Islet precursor cell (in vitro differentiated cells): Measurements from ENCODE around the gene KNL1.
"Not testable (repeated sequence)": the region's sequence is repeated elsewhere in the genome, so short reads cannot be mapped to it uniquely, and the experiment has no call there.

Experiments
- DNase-seq: peaks from one replicate; pipeline ENCODE4 v3.0.0-alpha.2; 2018

The KNL1 gene

DNA sequence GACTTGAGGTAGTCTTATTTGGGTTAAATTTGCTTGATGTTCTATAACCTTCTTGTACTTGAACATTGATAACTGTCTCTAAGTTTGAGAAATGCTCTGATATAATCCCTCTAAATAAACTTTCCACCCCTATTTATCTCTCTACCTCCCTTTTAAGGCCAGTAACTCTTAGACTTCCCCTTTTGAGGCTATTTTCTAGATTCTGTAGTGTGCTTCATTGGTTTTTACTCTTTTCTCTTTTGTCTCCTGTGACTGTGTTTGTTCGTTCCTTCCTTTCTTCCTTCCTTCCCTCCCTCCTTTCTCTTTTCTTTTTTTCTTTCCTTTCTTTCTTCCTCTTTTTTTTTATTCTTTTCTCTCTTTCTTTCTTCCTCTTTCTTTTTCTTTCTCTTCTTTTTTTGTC is 86.9 kb downstream of the KNL1 start:
- DNase-seq = not testable (repeated sequence)

DNA sequence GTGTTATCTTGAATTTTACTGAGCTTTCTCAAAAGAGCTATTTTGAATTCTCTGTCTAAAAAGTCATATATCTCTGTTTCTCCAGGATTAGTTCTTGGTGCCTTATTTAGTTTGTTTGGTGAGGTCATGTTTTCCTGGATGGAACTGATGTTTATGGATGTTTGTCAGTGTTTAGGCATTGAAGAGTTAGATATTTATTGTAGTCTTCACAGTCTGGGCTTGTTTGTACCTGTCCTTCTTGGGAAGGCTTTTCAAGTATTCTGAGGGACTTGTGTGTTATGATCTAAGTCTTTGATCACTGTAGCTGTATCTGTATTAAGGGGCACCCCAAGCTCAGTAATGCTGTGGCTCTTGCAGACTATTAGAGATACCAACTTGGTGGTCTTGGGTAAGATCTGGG is 90.3 kb downstream of the KNL1 start:
- no peak for DNase-seq

DNA sequence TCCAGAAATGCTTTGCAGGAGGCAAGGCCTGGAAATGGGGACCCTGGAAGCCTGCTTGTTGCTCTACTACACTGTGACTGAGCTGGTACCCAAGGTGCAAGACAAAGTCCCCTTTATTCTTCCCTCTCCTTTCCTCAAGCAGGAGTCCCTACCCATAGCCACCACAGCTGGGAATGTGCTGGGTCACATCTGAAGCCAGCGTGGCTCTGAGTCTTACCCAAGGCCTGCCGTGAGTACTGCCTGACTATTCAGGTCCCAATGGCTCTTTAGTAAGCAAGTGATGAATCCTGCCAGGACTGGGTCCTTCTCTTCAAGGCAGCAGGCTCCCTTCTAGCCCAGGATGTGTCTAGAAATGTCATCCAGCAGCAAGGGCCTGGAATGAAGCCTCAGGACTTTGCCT is 91.3 kb downstream of the KNL1 start:
- DNase-seq = no peak

DNA sequence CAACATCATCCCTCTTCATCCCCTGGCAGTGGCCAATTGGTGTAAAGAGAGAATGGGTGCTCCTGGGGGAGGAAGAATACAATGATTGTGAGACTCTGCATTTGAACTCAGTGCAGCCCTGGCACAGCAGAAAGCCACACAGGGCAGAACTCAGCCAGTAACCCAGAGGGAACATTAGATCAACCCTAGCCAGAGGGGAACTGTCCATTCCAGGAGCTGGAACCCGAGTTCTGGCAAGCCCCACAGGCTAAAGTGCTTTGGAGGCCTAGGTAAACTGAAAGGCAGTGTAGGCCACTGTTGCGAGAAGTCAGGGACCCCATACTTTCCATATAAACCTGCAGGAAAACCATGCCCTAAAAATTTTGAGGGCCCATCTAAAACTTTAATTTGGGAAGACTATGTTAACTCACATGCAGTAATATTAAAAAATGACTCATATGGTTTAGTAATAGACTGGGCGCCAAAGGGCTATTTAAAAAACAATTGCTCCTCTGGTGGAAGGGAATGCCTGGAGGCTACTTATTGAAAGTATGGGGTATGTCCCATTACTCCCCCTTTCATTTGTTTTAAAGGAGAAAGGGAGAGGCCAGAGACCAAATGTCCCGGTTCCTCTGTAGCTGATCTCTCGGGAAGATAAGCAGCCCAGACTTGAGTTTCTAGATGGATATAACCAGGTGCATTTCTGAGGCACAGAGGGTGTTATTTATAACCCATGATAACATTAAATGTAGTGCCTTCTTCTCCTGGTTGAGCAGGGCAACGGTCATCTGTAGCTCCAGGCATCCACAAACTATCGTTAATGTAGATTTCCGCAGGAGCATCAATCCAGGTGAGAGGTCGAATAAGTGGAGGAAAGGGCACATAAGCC is 95.1 kb downstream of the KNL1 start:
- DNase-seq = no peak

DNA sequence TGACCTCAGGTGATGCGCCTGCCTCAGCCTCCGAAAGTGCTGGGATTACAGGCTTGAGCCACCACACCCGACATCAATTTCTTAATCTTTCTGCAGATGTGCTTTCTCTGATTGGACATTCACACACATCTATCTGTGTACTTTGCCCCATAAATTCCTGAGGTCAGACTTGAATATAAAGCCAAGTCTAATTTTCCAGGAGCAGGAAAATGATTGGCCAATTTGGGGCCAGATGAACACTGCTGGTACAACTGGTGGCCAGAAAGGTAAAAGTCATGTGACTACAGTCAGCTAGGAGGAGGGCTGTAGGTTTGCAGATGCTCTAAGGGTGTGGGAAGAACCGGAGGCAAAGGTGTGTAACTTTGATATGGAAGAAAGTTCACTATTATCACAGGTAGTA is 97.7 kb downstream of the KNL1 start:
- DNase-seq = no peak

DNA sequence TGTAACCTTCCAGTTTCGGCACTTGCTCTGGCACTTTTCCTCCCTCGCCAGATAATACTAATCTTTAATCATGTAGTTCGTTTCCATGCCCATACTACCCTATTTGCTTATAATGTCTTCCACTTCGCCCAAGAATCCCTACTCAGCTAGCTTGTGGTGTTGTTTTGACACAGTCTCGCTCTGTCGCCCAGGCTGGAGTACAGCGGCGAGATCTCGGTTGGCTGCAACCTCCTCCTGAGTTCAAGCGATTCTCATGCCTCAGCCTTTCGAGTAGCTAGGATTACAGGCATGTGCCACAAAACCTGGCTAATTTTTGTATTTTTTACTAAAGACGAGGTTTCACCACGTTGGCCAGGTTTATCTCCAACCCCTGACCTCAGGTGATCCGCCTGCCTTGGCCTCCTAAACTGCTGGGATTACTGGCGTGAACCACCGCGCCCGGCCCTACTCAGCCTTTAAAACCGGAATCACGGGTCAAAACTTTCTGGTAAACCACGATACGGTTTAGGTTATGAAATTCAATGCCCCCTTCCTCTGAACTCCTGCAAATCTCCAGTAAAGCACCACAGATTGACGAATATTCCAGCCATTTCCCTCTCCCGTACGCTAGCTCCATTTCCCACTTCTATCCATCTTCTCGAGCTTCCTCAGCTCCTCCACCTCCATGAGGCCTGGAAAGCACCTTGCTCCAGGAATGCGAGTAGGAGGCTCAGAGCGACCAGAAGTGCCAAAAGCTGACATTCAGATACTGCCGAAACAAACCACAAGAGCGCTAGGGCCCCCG is 100.0 kb downstream of the KNL1 start:
- DNase-seq = no peak

DNA sequence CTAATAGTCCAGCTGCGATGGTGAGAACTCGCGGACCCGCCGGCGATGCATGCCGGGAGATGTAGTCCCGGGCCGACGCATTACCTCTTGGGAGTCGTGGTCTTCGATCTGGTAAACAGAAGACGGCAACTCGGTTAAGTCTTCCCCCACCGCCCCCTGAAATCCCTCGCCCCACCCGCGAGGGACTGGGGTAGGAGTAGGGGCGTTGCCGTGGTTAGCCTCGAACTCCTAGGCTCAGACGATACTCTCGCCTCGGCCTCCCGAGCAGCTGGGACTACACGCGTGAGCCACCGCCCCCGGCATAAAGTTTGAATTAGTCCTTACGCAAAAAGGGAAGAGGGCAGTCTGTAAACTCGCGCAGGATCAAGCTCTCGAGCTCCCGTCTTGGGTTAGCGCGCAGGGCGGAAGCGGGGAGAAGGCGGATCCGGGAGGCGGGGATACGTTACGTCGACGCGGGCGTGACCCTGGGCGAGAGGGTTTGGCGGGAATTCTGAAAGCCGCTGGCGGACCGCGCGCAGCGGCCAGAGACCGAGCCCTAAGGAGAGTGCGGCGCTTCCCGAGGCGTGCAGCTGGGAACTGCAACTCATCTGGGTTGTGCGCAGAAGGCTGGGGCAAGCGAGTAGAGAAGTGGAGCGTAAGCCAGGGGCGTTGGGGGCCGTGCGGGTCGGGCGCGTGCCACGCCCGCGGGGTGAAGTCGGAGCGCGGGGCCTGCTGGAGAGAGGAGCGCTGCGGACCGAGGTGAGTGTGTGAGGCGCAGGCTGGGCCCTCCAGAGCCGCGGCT is 100.8 kb downstream of the KNL1 start, which contains the start of gene RAD51:
Gene RAD51, plus strand, starts transcription at position 487 of the 781 bp plus-strand sequence. CDS start 3,585 bp downstream, outside the sequence.
- peak; percentile 96 for DNase-seq

DNA sequence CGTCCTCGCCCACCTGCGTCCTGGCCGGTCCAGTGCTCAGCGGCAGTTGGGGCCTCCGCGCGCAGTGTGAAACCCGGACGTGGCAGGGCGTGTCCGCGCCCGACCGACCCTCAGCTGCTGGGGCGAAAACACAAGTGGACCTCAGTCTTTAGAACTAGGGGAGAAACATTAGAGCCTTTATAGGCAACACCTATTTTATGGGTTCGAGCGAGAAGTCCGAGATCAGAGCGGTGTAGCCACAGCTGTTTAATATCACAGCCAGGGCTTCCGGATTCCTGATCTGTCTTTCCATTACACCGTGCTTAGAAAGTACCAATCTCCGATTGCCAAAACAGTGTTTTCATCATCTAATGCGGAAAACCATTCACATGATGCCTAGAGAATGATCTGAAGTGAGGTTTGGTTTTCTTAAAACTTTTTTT is 101.4 kb downstream of the KNL1 start:
- no peak for DNase-seq

DNA sequence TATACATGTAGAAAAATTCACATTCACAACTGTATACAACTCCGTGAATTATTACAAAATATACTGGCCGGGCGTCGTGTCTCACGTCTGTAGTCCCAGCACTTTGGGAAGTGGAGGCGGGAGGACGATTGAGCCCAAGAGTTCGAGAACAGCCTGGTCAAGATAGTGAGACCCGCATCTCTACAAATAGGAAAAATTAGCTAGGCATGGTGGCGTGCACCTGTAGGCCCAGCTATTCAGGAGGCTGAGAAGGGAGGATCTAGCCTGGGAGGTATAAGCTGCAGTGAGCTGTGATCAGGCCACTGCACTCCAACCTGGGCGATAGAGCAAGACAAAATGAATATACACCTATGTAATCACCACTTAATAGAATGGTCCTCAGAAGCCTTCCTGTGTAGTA is 102.2 kb downstream of the KNL1 start:
- DNase-seq = no peak

DNA sequence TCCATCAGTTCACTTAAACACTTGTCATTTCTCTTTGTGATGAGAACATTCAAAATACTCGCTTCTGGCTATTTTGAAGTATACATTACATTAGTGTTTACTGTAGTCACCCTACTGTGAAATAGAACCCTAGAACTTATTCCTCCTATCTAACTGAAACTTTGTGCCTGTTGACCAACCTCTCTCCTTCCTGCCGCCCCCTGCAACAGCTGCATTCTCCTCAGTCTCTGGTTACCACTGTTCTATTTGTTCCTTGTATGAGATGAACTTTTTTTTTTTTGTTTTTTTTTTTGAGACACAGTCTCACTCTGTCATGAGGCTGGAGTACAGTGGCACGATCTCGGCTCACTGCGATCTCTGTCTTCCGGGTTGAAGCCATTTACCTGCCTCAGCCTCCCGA is 103.9 kb downstream of the KNL1 start:
- DNase-seq = no peak

DNA sequence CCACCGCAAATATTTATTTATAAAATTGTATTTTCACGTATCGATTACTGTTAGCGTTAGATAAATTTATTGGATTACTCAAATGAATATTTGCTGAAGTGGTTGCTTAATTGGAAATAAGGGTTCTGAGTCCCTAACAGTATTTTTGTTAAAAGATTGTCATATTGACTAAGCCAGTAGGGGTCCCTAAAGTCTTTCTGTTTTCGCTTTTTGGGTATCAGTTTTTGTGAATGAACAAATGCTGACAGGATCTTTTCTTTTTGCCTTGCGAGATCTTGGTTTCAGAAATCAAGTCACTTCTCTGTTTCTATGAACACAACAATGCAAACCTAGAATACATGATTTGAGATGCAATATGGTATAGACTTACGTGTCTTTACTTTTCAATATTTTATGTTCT is 108.0 kb downstream of the KNL1 start:
- DNase-seq = no peak

DNA sequence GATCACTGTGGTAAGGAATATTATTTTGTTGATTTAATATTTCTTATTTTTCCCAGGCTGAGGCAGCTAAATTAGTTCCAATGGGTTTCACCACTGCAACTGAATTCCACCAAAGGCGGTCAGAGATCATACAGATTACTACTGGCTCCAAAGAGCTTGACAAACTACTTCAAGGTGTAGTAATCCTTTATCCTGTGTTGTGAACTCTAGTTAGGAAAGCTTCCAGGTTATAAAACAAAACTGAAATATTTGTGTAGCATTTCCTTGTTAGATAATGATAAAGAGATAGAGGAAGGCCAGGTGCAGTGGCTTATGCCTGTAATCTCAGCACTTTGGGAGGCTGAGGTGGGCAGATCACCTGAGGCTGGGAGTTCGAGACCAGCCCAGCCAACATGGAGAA is 112.1 kb downstream of the KNL1 start:
- no peak for DNase-seq
